CD4-positive, alpha-beta T cell treated with Interleukin-1 beta for 1 hour (primary cell): ENCODE data around the gene TJP1.
"Not testable (repeated sequence)": the region's sequence is repeated elsewhere in the genome, so short reads cannot be mapped to it uniquely, and the experiment has no call there.

ENCODE experiments used
- DNase-seq, 2 donors: peaks; one replicate each; pipeline ENCODE4 v3.0.0-alpha.2; 2020 to 2022

Gene TJP1

DNA sequence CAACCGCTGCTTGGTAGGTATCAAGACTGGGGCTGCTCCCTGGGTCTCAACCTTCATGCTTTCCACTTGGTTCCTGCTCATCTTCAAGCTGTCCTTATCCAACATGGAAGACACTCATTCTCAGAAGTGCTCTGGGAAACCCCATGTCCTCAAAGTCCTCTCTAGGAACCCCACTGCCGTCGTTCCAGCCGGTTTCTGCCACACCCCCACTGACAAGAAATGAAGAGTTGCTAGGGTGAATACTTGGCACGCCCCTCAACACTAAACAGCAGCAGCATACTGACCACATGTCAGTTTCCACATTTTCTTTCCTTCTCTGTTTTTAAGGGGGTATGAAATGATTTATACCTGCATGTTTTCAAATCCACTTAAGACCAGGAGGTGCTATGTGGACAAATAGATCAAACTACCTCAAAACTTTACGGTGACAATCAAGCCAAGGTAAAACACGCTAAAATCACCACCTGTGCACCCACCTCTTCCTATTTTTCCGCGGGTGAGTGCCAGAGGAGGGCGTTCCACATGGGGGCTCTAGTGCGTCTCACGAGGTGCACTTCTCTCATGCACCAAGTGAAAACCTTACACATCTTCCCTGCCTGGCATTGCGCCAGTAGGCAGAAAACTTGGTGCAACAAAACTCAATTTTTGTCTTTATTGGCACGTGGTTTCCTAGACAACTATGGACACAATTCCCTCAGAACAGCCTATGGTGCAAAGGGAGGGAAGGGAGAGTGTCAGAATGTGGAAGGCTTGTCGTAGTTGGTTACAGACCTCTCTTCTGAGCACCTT lies 125.1 kb downstream of the TJP1 start:
- DNase-seq: no peak

DNA sequence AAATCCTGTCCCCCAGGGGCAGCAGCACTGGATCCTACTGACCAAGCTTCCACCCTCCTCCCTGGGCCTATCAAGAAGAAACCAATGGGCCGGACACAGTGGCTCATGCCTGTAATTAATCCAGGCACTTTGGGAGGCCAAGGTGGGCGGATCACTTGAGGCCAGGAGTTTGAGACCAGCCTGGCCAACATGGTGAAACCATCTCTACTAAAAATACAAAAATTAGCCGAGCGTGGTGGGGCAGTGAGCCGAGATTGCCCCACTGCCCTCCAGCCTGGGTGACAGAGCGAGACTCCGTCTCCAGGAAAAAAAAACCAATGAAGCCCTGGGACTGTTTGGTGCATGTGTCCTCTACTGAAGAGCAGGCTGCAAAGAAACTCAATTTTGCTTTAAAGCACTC lies 125.8 kb downstream of the TJP1 start:
- DNase-seq: not testable (repeated sequence)

GRCh38 chr15:29695489-29696167 lies 126.6 kb downstream of the TJP1 start:
- DNase-seq: no peak

GRCh38 chr15:29693225-29693624 lies 129.0 kb downstream of the TJP1 start:
- no peak for DNase-seq

DNA sequence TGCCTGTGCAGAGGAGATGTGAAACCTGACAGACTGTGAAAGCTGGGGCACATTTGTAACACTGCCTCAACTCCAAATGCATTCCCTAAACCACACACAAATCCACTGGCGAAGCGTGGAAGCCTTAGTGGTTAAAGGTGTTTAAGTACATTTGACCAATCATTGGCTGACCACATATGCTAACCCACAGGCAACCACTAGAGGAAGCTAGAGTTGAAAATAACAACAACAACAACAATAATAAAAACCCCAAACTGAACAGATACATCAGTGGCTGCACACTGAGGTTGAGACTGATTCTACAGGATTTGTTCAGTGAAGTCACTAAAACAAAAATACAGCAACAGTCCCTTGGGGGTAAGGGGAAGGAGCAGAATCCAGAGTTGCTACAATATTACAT lies 129.7 kb downstream of the TJP1 start:
- no peak for DNase-seq

- no peak for DNase-seq
Observed at GRCh38 chr15:29690765-29691475, 131.3 kb downstream of the TJP1 start.

GRCh38 chr15:29689287-29689986 lies 132.8 kb downstream of the TJP1 start:
- no peak for DNase-seq

DNA sequence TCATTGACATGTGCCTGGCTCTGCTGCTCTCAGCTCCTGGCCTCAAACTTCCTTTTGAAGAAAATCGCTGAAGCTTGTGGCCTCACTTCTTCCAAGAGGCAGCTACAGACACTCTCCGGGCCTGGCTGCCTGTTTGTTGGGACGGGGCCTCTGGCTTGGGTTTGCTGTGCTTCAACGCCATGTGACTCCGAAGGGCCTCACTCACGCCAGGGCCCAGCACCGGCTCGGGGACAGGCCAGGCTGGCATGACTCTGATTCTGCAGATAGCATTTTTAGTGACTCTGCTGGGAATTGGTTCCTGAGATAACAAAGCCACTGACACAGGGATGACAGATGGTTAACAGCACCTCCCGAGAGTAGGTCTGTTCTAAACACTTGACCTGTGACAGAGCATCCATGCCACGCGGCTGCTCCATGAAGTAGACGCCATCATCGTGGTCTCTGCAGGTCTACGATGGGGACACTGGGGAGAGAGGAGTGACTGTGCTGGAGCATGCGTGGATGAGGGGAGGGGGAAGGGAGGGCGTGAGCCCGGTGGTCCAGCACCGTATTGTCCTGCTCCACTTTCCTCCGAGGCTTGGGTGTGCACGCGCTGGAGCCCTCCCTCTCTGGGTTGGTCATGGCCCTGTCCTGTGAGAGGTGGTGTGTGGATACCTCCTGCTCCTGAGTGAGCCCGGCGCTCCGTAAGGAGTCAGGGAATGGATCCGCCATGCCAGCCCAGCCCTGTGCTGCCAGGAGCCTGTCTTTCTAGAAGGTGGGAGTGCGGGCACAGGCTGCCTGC lies 133.6 kb downstream of the TJP1 start:
- DNase-seq: no peak

DNA sequence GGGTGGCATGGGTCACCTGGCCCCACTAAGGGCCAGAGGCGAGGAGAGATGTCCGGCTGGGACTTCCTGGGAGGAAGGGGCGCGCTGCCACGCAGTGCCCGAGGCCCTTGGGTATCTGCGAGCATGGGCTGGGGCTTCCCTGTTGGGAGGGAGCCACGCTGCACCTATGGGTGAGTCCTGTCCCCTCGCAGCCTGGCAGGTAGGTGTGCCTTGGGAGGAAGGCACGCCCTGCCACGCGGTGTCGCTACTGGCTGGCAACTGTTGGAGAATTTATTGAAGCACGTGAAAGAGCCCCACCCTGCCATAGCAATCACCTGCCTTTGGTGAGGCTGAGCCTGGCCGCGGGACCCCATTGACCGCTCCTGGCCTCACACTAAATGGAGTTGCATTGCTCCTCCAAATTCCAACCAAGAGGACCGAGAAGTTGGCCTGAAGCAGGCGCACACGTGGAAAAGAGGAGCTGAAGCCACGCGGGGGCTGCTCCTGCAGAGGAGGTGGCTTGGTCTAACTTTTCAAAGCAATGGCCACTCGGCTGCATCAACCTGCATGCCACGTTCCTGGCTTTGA lies 134.2 kb downstream of the TJP1 start:
- DNase-seq: no peak

DNA sequence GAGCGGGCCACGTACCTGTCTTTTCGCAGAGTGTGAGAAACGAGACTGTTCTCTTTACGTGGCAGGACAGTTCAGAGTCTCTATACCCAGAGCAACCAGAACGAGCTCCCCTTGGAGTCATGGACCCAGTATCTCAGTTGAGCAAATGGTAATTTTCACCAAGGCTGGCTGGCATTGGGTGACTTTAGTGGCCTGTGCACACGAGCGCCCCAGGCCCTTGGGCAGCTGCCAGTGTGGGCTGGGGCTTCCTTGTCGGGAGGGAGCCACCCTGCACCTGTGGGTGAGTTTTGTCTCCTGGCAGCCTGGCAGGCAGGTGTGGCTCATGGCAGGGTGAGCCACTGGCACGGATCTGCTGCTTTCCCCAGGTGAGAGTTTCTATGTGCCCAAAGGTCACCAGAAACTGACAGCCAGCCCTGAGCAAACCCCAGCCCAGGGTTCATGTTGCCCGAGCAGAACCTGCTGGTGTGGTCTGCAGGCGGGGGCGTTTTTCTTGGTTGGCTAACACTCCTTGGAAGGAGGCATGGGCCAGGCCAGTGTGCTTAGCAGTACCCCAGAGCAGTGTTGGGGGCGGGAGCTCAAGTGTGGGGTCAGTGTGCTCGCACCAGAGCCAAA lies 135.0 kb downstream of the TJP1 start:
- no peak for DNase-seq

DNA sequence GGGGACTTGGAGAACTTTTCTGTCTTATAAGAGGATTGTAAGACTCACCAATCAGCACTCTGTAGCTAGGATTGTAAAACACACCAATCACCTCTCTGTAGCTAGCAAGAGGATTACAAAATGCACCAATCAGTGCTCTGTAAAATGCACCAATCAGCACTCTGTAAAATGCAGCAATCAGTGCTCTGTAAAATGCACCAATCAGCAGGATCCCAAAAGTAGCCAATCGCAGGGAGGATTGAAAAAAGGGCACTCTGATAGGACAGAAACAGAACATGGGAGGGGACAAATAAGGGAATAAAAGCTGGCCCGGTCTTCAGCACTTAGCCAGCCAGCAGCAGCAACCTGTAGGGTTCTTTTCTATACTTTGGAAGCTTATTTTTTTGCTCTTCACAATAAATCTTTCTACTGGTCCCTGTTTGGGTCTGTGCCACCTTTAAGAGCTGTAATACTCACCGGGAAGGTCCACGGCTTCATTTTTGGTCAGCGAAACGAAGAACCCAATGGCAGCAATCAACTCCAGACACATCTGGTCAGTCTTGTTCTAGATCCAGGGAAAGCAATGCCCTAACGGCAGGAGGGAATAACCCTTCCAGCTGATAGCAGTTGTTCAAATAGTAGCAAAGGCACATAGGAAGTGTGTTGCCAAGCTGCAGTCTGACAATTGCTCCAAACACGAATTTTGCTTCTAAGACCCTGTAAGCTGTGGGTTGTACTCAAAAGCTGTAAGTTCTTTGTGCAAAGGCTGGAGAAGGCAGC lies 135.6 kb downstream of the TJP1 start:
- no peak for DNase-seq

GRCh38 chr15:29686079-29686425 lies 136.2 kb downstream of the TJP1 start:
- DNase-seq: no peak

- no peak for DNase-seq
Observed at GRCh38 chr15:29685156-29686078, 136.9 kb downstream of the TJP1 start.

GRCh38 chr15:29682781-29683180 lies 139.5 kb downstream of the TJP1 start:
- no peak for DNase-seq

DNA sequence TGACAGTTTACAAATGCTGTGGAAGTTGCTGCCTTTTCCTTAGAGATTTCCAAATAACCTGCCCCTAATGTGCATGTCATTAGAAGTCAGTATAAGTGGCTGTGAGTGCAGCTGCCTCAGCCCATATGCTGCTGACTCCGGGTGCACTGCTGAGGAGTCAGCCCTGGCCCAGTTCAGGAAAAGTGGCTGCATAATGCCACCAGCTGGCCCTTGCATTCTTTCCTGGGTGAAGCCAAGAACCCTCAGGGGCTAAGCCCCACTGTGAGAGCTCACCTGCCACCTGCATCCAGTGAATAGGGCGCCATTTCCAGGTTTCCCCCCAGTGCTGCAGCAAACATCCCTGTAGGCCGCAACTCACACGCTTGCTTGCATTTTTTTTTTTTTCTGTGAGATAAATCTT lies 139.9 kb downstream of the TJP1 start:
- DNase-seq: no peak

DNA sequence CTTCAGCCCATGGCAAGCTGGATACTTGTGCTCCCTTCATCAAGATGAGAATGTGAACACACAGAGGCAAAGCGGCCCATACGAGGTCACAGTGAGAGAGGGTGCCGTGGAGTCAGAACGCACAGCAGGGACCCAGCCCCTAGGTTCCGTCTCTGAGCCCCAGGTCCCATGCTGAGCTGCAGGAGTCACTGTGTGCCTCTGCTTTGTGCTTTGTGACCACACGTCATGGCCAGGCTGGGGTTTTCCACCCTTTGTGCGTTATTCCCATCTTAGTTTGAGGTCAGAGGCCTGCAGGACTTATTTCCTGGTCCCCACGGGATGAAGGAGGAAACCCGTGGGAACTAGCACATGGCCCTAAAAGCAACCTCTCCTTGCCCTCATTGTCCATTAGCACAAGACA lies 140.3 kb downstream of the TJP1 start:
- no peak for DNase-seq

GRCh38 chr15:29681166-29681845 lies 141.0 kb downstream of the TJP1 start:
- no peak for DNase-seq

GRCh38 chr15:29680465-29681165 lies 141.7 kb downstream of the TJP1 start:
- no peak for DNase-seq
